ENCODE results near the gene ANXA7. TPM values are rescaled to one million over a fixed set of nuclear protein-coding genes. Genes with fewer than 3 reads are reported as not detected.

The ANXA7 gene
- 48.1 and 48.8 TPM in 2 replicates for total RNA-seq
- long read RNA-seq, transcript ANXA7-202 (13 exons, 2,452 nt): major isoform, 268 of 369 reads
- long read RNA-seq, partial matches to known transcripts: 46 of 369 reads
- long read RNA-seq, other reads (novel, unspliced or antisense): 52 of 369 reads

GRCh38 chr10:73413528-73414229 is at the start of gene ANXA7:
TSS of gene ANXA7 (minus strand) at chr10:73414058. CDS start at chr10:73400856, 13,202 bp downstream.
- peaks cover 3% of the 10 kb centered on the region for H3K36me3 Mint-ChIP-seq (ENCODE audit: low read depth)
- TF ChIP-seq, protein P1, sequence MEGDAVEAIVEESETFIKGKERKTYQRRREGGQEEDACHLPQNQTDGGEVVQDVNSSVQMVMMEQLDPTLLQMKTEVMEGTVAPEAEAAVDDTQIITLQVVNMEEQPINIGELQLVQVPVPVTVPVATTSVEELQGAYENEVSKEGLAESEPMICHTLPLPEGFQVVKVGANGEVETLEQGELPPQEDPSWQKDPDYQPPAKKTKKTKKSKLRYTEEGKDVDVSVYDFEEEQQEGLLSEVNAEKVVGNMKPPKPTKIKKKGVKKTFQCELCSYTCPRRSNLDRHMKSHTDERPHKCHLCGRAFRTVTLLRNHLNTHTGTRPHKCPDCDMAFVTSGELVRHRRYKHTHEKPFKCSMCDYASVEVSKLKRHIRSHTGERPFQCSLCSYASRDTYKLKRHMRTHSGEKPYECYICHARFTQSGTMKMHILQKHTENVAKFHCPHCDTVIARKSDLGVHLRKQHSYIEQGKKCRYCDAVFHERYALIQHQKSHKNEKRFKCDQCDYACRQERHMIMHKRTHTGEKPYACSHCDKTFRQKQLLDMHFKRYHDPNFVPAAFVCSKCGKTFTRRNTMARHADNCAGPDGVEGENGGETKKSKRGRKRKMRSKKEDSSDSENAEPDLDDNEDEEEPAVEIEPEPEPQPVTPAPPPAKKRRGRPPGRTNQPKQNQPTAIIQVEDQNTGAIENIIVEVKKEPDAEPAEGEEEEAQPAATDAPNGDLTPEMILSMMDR (conservative IDR thresholded peaks at IDR 0.05): peak; percentile 48
- peak; percentile 75 for DNase-seq (ENCODE audit: low read depth, low spot score)
- H3K27ac Mint-ChIP-seq (ENCODE audit: unreplicated experiment): peak within 1 kb of the TSS; percentile 73
- peak within 1 kb of the TSS; percentile 92 for H3K4me3 Mint-ChIP-seq
- peaks cover 30% of the 10 kb centered on the region for H3K4me1 Mint-ChIP-seq
- no peaks in the 10 kb centered on the region for H3K9me3 Mint-ChIP-seq
- peaks cover 12% of the 10 kb centered on the region for H3K27me3 Mint-ChIP-seq (ENCODE audit: low read depth)

GRCh38 chr10:73460897-73461296 is 47.0 kb upstream of the ANXA7 start:
- no peak overlapping the region for H3K27ac Mint-ChIP-seq (ENCODE audit: unreplicated experiment)
- peaks cover 9% of the 10 kb centered on the region for H3K36me3 Mint-ChIP-seq (ENCODE audit: low read depth)
- DNase-seq (ENCODE audit: low read depth, low spot score): no peak
- no peaks in the 10 kb centered on the region for H3K9me3 Mint-ChIP-seq
- TF ChIP-seq, protein P1 (conservative IDR thresholded peaks at IDR 0.05): no peak
- H3K4me3 Mint-ChIP-seq: no peak overlapping the region
- H3K4me1 Mint-ChIP-seq: no peaks in the 10 kb centered on the region
- no peaks in the 10 kb centered on the region for H3K27me3 Mint-ChIP-seq (ENCODE audit: low read depth)

DNA sequence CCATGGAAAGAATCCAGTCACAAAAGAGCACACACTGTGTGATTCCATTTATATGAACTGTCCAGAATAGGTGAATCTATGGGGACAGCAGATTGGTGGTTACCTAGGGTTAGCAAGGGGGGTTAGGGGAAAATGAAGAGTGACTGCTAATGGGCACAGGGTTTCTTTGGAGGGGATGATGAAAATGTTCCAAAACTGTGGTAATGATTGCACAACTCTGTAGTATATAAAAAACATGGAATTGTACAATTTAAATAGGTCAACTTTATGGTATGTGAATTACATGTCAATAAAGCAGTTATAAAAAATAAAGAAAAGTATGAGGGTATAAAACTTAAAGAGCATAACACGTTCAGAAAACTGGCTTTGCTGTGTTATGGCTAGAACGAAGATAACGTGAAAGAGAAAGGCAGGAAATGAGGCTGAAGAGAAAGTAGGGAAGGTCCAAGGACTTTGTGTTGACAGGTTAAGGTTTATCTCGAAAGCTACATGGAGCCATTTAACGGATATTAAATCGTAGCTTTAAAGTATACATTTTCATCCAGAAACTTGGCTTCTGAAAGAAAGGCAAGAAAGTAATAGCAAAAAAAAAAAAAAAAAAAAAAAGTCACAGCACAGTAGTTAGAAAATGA is 45.9 kb upstream of the ANXA7 start:
- Mint-ChIP-seq H3K9me3 (no peaks in the 10 kb centered on the region), H3K4me1 (no peaks in the 10 kb centered on the region)

DNA sequence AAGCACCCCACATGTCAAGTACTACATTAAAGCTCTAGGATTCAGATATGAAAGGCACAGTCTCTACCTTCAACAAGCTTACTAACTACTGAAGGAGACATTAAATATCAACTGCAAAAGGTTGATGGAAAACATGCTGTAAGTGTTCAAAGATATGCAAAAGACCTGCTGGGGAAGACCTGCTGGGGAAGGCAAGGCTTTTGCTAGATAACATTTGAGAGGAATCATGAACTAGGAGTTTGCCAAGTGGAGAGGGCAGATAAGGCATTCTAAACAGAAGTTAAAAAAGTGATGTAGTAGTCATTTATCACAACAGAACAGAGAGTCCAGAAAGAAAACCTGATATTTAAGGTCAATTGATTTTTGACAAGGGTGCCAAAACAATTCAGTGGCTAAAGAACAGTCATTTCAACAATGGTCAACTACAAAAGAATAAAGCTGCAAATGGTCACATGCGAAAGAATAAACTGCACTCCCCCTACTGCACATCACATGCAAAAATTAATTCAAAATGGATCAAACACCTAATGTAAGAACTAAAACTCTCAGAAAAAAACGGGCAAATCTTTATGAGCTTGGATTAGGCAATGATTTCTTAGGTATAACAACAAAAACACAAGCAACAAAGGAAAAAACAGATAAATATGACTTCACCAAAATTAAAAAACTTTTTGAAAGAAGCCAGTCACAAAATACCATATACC is 42.5 kb upstream of the ANXA7 start:
- no peak overlapping the region for H3K27ac Mint-ChIP-seq (ENCODE audit: unreplicated experiment)
- H3K27me3 Mint-ChIP-seq (ENCODE audit: low read depth): no peaks in the 10 kb centered on the region

More for the DNA sequence above, 45.9 kb upstream of the ANXA7 start:
- TF ChIP-seq, protein P1 (conservative IDR thresholded peaks at IDR 0.05): no peak
- Mint-ChIP-seq H3K27ac (ENCODE audit: unreplicated experiment) (no peak overlapping the region), H3K27me3 (ENCODE audit: low read depth) (no peaks in the 10 kb centered on the region), H3K36me3 (ENCODE audit: low read depth) (peaks cover 9% of the 10 kb centered on the region), H3K4me3 (no peak overlapping the region)
- DNase-seq (ENCODE audit: low read depth, low spot score): no peak

GRCh38 chr10:73449113-73449512 is 35.3 kb upstream of the ANXA7 start:
- H3K27ac Mint-ChIP-seq (ENCODE audit: unreplicated experiment): no peak overlapping the region
- DNase-seq (ENCODE audit: low read depth, low spot score): no peak
- no peak overlapping the region for H3K4me3 Mint-ChIP-seq
- TF ChIP-seq, protein P1 (conservative IDR thresholded peaks at IDR 0.05): no peak
- no peaks in the 10 kb centered on the region for H3K9me3 Mint-ChIP-seq
- H3K27me3 Mint-ChIP-seq (ENCODE audit: low read depth): no peaks in the 10 kb centered on the region
- H3K36me3 Mint-ChIP-seq (ENCODE audit: low read depth): no peaks in the 10 kb centered on the region
- no peaks in the 10 kb centered on the region for H3K4me1 Mint-ChIP-seq

More for the DNA sequence above, 42.5 kb upstream of the ANXA7 start:
- no peaks in the 10 kb centered on the region for H3K9me3 Mint-ChIP-seq
- H3K4me1 Mint-ChIP-seq: no peaks in the 10 kb centered on the region
- no peak overlapping the region for H3K4me3 Mint-ChIP-seq
- TF ChIP-seq, protein P1 (conservative IDR thresholded peaks at IDR 0.05): no peak
- DNase-seq (ENCODE audit: low read depth, low spot score): no peak
- peaks cover 2% of the 10 kb centered on the region for H3K36me3 Mint-ChIP-seq (ENCODE audit: low read depth)
